ENCODE data around the gene CTTN. TPM values are rescaled to one million over a fixed set of nuclear protein-coding genes. Genes with fewer than 3 reads are reported as not detected.

Gene CTTN
- total and polyA plus RNA-seq, 10 of the 15 experiments (the other 5 are each of a cell fraction or from before 2014, with no cell fraction given), result 1.1 to 37.8 (median 11.8) TPM

GRCh38 chr11:70470127-70470526 lies 71.8 kb downstream of the CTTN start:
- H3K27ac ChIP-seq (ENCODE audit: control insufficient read depth, insufficient read depth), result no peak overlapping the region
- peaks cover 33% of the 10 kb centered on the region for H3K4me1 ChIP-seq (ENCODE audit: control insufficient read depth, insufficient read depth, low read length)
- in situ Hi-C loops (cut with MboI) (loop anchor here (5.0 kb wide), 1 partner anchor 548 kb away; no protein-coding TSS in a partner anchor), intact Hi-C loops (cut with micrococcal nuclease; ENCODE audit: unreplicated experiment) (loop anchor here (2.0 kb wide), 1 partner anchor 551 kb away; no protein-coding TSS in a partner anchor)
- no peak overlapping the region for H3K4me3 ChIP-seq
- H3K79me2 ChIP-seq (ENCODE audit: control insufficient read depth, insufficient read depth, low read length), result no peaks in the 10 kb centered on the region
- POLR2A ChIA-PET, result no interaction called here
- no peaks in the 10 kb centered on the region for H3K27me3 ChIP-seq (replicated peaks in 1 of 2; ENCODE audit: control insufficient read depth in 2 of 2, insufficient read depth in 2 of 2, low read length in 1 of 2)
- H4K20me1 ChIP-seq (ENCODE audit: control insufficient read depth, insufficient read depth), result no peaks in the 10 kb centered on the region
- peak; percentile 83 for ATAC-seq
- no peaks in the 10 kb centered on the region for H3K9me3 ChIP-seq (replicated peaks; ENCODE audit: control insufficient read depth, insufficient read depth, low read length)
- H2AFZ ChIP-seq (ENCODE audit: control insufficient read depth, low read depth, low read length), result no peak overlapping the region
- RAD21 ChIA-PET (ENCODE audit: unreplicated experiment), result interaction anchor here (0.6 to 1.2 kb wide), 2 partner anchors 16 to 72 kb away, joined by 3 to 4 read pairs; partner anchors contain the start of gene CTTN
- peak; percentile 61 for DNase-seq (ENCODE audit: low read depth, low spot score)
- H3K9ac ChIP-seq (ENCODE audit: control insufficient read depth, insufficient read depth, low read length), result no peak overlapping the region
- peak; percentile 71 for FAIRE-seq
- SMC1A ChIA-PET (ENCODE audit: uncharacterized antibody, unreplicated experiment), result interaction anchor here (1.4 to 1.8 kb wide), 2 partner anchors 11 to 271 kb away, joined by 4 to 5 read pairs; no protein-coding TSS in a partner anchor
- no TSS peak for BruUV-seq (replicated peaks)
- no peaks in the 10 kb centered on the region for H3K36me3 ChIP-seq (ENCODE audit: control insufficient read depth in 2 of 2, insufficient read depth in 2 of 2, low read length in 1 of 2)
- WGBS (ENCODE audit: insufficient coverage, insufficient replicate concordance, low lambda C conversion rate, missing lambda C conversion rate), result 0% methylated on average over 6 of the region's 6 CpGs
- CTCF ChIA-PET, result interaction anchor here (1.2 to 1.9 kb wide), 4 partner anchors 16 to 286 kb away, joined by 3 to 12 read pairs (median 6); no protein-coding TSS in a partner anchor
- peak overlapping the region; percentile 50 for H3K4me2 ChIP-seq (ENCODE audit: control insufficient read depth, insufficient read depth)
- TF ChIP-seq CBX3 (IDR thresholded peaks at IDR 0.05; ENCODE audit: borderline replicate concordance, low read depth) (no peak), ZNF207 (IDR thresholded peaks at IDR 0.05; ENCODE audit: borderline replicate concordance) (no peak), RELB (IDR thresholded peaks at IDR 0.05; ENCODE audit: low read depth) (no peak; the same call in 1 of the 2 replicates), RUNX3 (IDR thresholded peaks at IDR 0.05; ENCODE audit: low read length) (peak; percentile 89), MYC (IDR thresholded peaks at IDR 0.05; ENCODE audit: insufficient read depth, insufficient read length, insufficient replicate concordance, low read length, severe bottlenecking) (no peak), ZNF592 (IDR thresholded peaks at IDR 0.05) (no peak), IKZF1 (conservative IDR thresholded peaks at IDR 0.05) (peak; percentile 45; the same call in 1 of the 2 replicates), CEBPZ (IDR thresholded peaks at IDR 0.05; ENCODE audit: low read depth, low read length) (no peak), USF2 (IDR thresholded peaks at IDR 0.05; ENCODE audit: borderline replicate concordance, low read depth, low read length) (no peak), KAT2A (conservative IDR thresholded peaks at IDR 0.05; ENCODE audit: control insufficient read depth, low read depth, low read length) (no peak), BHLHE40 (IDR thresholded peaks at IDR 0.05; ENCODE audit: borderline replicate concordance in 1 of 2, low read depth in 2 of 2, low read length in 1 of 2) (peak; percentile 86 to 87), KLF5 (IDR thresholded peaks at IDR 0.05; ENCODE audit: partially characterized antibody) (no peak)
